HepG2 (cell line): Measurements from ENCODE around the gene CIB2. TPM values are rescaled to one million over a fixed set of nuclear protein-coding genes. Genes with fewer than 3 reads are reported as not detected.
A peak's percentile ranks its signal among the peaks of the same experiment; 100 is the strongest.

ENCODE experiments used
- AGO1 ChIP-seq: fragments of 200-400 bp; formaldehyde crosslinking; IDR thresholded peaks from 2 replicates; pipeline ENCODE4 v1.6.1; 2017; ENCODE audit warnings: mild to moderate bottlenecking, low read depth, low read length, moderate library complexity; ENCODE audit not compliant: poor library complexity, severe bottlenecking
- ATAD3A ChIP-seq: sonication (generic); formaldehyde crosslinking; IDR thresholded peaks from 2 replicates; pipeline ENCODE4 v1.4.0; 2020; ENCODE audit warnings: missing genetic modification reagents
- BRD4 ChIP-seq: sonication (generic); formaldehyde crosslinking; IDR thresholded peaks from 2 replicates; pipeline ENCODE4 v1.4.0; 2020; ENCODE audit warnings: missing genetic modification reagents
- DNMT1 ChIP-seq: sonication (generic); formaldehyde crosslinking; IDR thresholded peaks from 2 replicates; pipeline ENCODE4 v1.5.1; 2020; ENCODE audit warnings: mild to moderate bottlenecking, missing genetic modification reagents
- GABPB1 ChIP-seq: IDR thresholded peaks from 2 replicates; pipeline ENCODE4 v1.6.1; 2016; ENCODE audit warnings: mild to moderate bottlenecking, missing genetic modification reagents, moderate library complexity, missing compliant biosample characterization
- GATAD2A ChIP-seq: IDR thresholded peaks from 2 replicates; pipeline ENCODE4 v1.6.1; 2016
- IRF2 ChIP-seq: IDR thresholded peaks from 2 replicates; pipeline ENCODE4 v1.6.1; 2018; ENCODE audit warnings: missing genetic modification reagents, missing compliant biosample characterization
- IRX3 ChIP-seq: sonication (generic); formaldehyde crosslinking; IDR thresholded peaks from 2 replicates; pipeline ENCODE4 v1.8.1; 2023; ENCODE audit warnings: mild to moderate bottlenecking, low read depth, missing genetic modification reagents, borderline replicate concordance
- MIER2 ChIP-seq: IDR thresholded peaks from 2 replicates; pipeline ENCODE4 v1.6.1; 2016; ENCODE audit warnings: missing biosample characterization, missing genetic modification reagents
- NCOA5 ChIP-seq: sonication (generic); formaldehyde crosslinking; IDR thresholded peaks from 2 replicates; pipeline ENCODE4 v1.4.0; 2020; ENCODE audit warnings: missing genetic modification reagents
- NONO ChIP-seq, 2 experiments: fragments of 450-650 bp in 1 of 2; sonication (generic) in 1 of 2; formaldehyde crosslinking in 1 of 2; IDR thresholded peaks in 1 of 2; conservative IDR thresholded peaks in 1 of 2; 2 replicates each; pipeline versions ENCODE4 v1.6.1 to v1.8.0; 2017 to 2022; ENCODE audit warnings: mild to moderate bottlenecking in 1 of 2, missing genetic modification reagents in 1 of 2, moderate library complexity in 1 of 2
- NRL ChIP-seq: sonication (generic); formaldehyde crosslinking; IDR thresholded peaks from 2 replicates; pipeline ENCODE4 v1.5.0; 2020; ENCODE audit warnings: missing genetic modification reagents, mild to moderate bottlenecking, moderate library complexity, borderline replicate concordance
- PHF20 ChIP-seq: sonication (generic); formaldehyde crosslinking; IDR thresholded peaks from 2 replicates; pipeline ENCODE4 v1.5.0; 2020; ENCODE audit warnings: mild to moderate bottlenecking, missing genetic modification reagents
- PITX1 ChIP-seq: sonication (generic); formaldehyde crosslinking; IDR thresholded peaks from 2 replicates; pipeline ENCODE4 v1.5.1; 2020; ENCODE audit warnings: mild to moderate bottlenecking, missing genetic modification reagents
- SP2 ChIP-seq: sonication (generic); formaldehyde crosslinking; IDR thresholded peaks from 2 replicates; pipeline ENCODE4 v1.5.1; 2020; ENCODE audit warnings: mild to moderate bottlenecking, missing genetic modification reagents
- TSC22D2 ChIP-seq: sonication (generic); formaldehyde crosslinking; IDR thresholded peaks from 2 replicates; pipeline ENCODE4 v1.5.1; 2020; ENCODE audit warnings: missing genetic modification reagents, mild to moderate bottlenecking, borderline replicate concordance
- U2AF2 ChIP-seq: fragments of 200-400 bp; formaldehyde crosslinking; IDR thresholded peaks from 2 replicates; pipeline ENCODE4 v1.6.1; 2017; ENCODE audit warnings: low read depth, mild to moderate bottlenecking, low read length
- ZFYVE20 ChIP-seq: sonication (generic); formaldehyde crosslinking; IDR thresholded peaks from 2 replicates; pipeline ENCODE4 v1.8.0; 2023; ENCODE audit warnings: low read depth, mild to moderate bottlenecking, moderate library complexity, missing genetic modification reagents, borderline replicate concordance
- ZNF337 ChIP-seq: sonication (generic); formaldehyde crosslinking; IDR thresholded peaks from 2 replicates; pipeline ENCODE4 v1.5.1; 2020; ENCODE audit warnings: missing genetic modification reagents, low read depth, mild to moderate bottlenecking, borderline replicate concordance
- ZNF749 ChIP-seq: sonication (generic); formaldehyde crosslinking; IDR thresholded peaks from 2 replicates; pipeline ENCODE4 v1.8.0; 2022; ENCODE audit warnings: mild to moderate bottlenecking, missing genetic modification reagents, moderate library complexity, borderline replicate concordance
- ZNF781 ChIP-seq: sonication (generic); formaldehyde crosslinking; IDR thresholded peaks from 2 replicates; pipeline ENCODE4 v1.5.1; 2020; ENCODE audit warnings: borderline replicate concordance, mild to moderate bottlenecking, missing genetic modification reagents; ENCODE audit errors: not compliant biosample characterization
- polyA plus RNA-seq, 8 experiments: library from polyadenylated mRNA; depleted of rRNA in 3 of 8; stranded (reverse) in 7 of 8; unstranded in 1 of 8; fragments of >200 nt; fragmentation: Illumina TruSeq in 4 of 8; extraction: Trizol in 4 of 8; gene quantifications; 2 replicates each; pipeline versions ENCODE4 v1.2.1 to v1.2.3, GENCODE V29; 2011 to 2016; ENCODE audit warnings: low read depth in 4 of 8, missing spikeins in 1 of 8, mixed read lengths in 1 of 8; ENCODE audit not compliant: insufficient read depth in 1 of 8
- total RNA-seq, 5 experiments: library from RNA; depleted of rRNA; stranded (reverse); fragments of >200 nt; fragmentation: Illumina TruSeq; extraction: Trizol; gene quantifications; 2 replicates each; pipeline ENCODE4 v1.2.3, GENCODE V29; 2016; ENCODE audit warnings: low read depth in 1 of 5
- TF ChIP-seq, protein P1 (sequence below): IDR thresholded peaks from 2 replicates; pipeline ENCODE4 v1.6.1; 2018; ENCODE audit warnings: missing genetic modification reagents, mild to moderate bottlenecking, missing compliant biosample characterization
- TF ChIP-seq, protein P2 (sequence below): sonication (generic); formaldehyde crosslinking; IDR thresholded peaks from 2 replicates; pipeline ENCODE4 v1.4.0; 2020; ENCODE audit warnings: missing genetic modification reagents
- TF ChIP-seq, protein P3 (sequence below): sonication (generic); formaldehyde crosslinking; IDR thresholded peaks from 2 replicates; pipeline ENCODE4 v1.5.0; 2020; ENCODE audit warnings: mild to moderate bottlenecking, missing genetic modification reagents
- TF ChIP-seq, protein P4 (sequence below): sonication (generic); formaldehyde crosslinking; IDR thresholded peaks from 2 replicates; pipeline ENCODE4 v1.8.1; 2023; ENCODE audit warnings: missing genetic modification reagents, mild to moderate bottlenecking, borderline replicate concordance

Gene CIB2
- total and polyA plus RNA-seq, 2 of the 13 experiments (the other 11 are each of a cell fraction or from before 2014, with no cell fraction given), result 1.4 to 1.5 TPM

DNA sequence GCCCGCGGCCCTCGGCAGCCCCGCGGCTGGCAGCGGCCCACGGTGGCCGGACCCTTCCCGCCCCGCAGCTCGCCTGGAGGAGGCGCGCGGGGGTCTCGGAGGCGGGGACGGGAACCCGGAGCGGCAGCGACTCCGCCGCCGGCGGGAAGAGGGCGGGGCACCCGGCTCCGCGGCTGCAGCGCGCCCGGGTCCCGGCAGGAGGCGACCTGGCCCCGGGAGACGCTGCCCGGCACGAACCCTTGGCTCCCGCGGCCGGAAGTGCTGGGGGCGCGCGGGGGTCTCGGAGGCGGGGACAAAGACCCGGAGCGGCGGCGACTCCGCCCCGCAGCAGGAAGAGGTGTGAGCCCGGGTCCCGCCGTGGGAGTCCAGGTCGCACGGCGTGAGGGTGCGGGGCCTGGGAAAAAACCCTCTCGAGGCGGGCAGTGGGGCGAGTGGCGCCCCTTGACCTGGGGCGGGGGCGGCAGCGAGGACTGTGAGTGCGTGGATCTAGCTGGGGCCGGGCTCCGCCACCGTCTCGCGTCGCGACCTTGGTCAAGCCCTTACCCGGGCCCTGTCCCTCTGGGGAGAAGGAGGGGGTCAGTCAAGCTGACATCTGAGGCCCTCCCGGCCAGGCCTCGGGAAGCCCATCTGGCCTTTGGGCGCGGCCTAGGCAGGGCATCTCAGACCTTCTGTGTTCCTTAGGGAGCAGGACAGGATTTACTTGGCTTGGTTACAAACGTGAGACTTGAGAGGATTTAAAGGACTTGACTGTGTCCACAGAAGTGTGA lies at the start of gene CIB2 (continued):
- TF ChIP-seq ZFYVE20 (CRISPR knock-in tag), result 0 out of 2 replicates have a peak, but pooled peaks have one; percentile 52
- peak; percentile 94 for TF ChIP-seq GABPB1 (CRISPR knock-in tag)
- TF ChIP-seq, protein P1, sequence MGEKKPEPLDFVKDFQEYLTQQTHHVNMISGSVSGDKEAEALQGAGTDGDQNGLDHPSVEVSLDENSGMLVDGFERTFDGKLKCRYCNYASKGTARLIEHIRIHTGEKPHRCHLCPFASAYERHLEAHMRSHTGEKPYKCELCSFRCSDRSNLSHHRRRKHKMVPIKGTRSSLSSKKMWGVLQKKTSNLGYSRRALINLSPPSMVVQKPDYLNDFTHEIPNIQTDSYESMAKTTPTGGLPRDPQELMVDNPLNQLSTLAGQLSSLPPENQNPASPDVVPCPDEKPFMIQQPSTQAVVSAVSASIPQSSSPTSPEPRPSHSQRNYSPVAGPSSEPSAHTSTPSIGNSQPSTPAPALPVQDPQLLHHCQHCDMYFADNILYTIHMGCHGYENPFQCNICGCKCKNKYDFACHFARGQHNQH (CRISPR knock-in tag), result no peak
- TF ChIP-seq DNMT1 (CRISPR knock-in tag), result no peak
- TF ChIP-seq NONO (IDR thresholded peaks at IDR 0.05), result no peak
- peak; percentile 56; the same call in 1 of the 2 replicates for TF ChIP-seq NONO (CRISPR knock-in tag; conservative IDR thresholded peaks at IDR 0.05)
- TF ChIP-seq ZNF749, result no peak
- TF ChIP-seq ATAD3A, result no peak
- TF ChIP-seq, protein P2, sequence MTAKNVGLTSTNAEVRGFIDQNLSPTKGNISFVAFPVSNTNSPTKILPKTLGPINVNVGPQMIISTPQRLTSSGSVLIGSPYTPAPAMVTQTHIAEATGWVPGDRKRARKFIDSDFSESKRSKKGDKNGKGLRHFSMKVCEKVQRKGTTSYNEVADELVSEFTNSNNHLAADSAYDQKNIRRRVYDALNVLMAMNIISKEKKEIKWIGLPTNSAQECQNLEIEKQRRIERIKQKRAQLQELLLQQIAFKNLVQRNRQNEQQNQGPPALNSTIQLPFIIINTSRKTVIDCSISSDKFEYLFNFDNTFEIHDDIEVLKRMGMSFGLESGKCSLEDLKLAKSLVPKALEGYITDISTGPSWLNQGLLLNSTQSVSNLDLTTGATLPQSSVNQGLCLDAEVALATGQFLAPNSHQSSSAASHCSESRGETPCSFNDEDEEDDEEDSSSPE (CRISPR knock-in tag), result peak; percentile 48; the same call in 1 of the 2 replicates
- TF ChIP-seq MIER2, result no peak
- TF ChIP-seq PHF20 (CRISPR knock-in tag), result peak; percentile 78
- no peak for TF ChIP-seq U2AF2
- TF ChIP-seq TSC22D2 (CRISPR knock-in tag), result no peak
- TF ChIP-seq IRX3 (CRISPR knock-in tag), result no peak
- TF ChIP-seq PITX1 (CRISPR knock-in tag), result no peak; the same call in 1 of the 2 replicates
- no peak for TF ChIP-seq IRF2 (CRISPR knock-in tag)
- TF ChIP-seq SP2 (CRISPR knock-in tag), result no peak
- TF ChIP-seq ZNF781 (CRISPR knock-in tag), result no peak
- peak; percentile 63; the same call in 1 of the 2 replicates for TF ChIP-seq NRL (CRISPR knock-in tag)
- TF ChIP-seq, protein P3, sequence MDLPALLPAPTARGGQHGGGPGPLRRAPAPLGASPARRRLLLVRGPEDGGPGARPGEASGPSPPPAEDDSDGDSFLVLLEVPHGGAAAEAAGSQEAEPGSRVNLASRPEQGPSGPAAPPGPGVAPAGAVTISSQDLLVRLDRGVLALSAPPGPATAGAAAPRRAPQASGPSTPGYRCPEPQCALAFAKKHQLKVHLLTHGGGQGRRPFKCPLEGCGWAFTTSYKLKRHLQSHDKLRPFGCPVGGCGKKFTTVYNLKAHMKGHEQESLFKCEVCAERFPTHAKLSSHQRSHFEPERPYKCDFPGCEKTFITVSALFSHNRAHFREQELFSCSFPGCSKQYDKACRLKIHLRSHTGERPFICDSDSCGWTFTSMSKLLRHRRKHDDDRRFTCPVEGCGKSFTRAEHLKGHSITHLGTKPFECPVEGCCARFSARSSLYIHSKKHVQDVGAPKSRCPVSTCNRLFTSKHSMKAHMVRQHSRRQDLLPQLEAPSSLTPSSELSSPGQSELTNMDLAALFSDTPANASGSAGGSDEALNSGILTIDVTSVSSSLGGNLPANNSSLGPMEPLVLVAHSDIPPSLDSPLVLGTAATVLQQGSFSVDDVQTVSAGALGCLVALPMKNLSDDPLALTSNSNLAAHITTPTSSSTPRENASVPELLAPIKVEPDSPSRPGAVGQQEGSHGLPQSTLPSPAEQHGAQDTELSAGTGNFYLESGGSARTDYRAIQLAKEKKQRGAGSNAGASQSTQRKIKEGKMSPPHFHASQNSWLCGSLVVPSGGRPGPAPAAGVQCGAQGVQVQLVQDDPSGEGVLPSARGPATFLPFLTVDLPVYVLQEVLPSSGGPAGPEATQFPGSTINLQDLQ (CRISPR knock-in tag), result no peak
- TF ChIP-seq AGO1, result no peak
- TF ChIP-seq NCOA5 (CRISPR knock-in tag), result no peak
- peak; percentile 74; the same call in 1 of the 2 replicates for TF ChIP-seq BRD4 (CRISPR knock-in tag)
- no peak for TF ChIP-seq ZNF337 (CRISPR knock-in tag)
- TF ChIP-seq GATAD2A (CRISPR knock-in tag), result no peak
- TF ChIP-seq, protein P4, sequence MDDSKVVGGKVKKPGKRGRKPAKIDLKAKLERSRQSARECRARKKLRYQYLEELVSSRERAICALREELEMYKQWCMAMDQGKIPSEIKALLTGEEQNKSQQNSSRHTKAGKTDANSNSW (CRISPR knock-in tag), result no peak
